DMS53 treated with DMSO at 0.1 percent for 48 hours (cell line): ENCODE results near the gene PDE10A.

Source experiments
- DNase-seq: peaks from one replicate; lab custom pipeline; 2025; ENCODE audit not compliant: unreplicated experiment; lab: John Stamatoyannopoulos, UW

The PDE10A gene

GRCh38 chr6:165300422-165300936, 362.6 kb downstream of the PDE10A start:
- DNase-seq: no peak

DNA sequence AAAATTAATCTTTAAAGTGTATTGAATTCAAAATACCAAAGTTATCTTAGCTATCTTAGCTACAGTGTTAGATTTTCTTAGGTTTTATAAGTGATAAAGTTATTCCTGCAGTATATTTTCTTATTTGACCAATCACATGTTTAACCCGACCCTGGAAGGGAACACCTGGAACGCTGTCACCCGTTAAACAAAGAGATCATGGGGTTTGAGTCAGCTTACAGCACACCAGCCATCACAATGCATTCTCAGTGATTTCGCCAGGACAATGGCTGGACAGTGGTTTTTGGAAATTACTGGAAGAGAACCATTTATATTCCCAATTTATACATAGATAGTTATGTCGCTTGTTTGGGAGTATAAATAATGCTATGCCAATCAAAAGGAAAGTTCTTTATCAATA, 364.2 kb downstream of the PDE10A start:
- no peak for DNase-seq

GRCh38 chr6:165298402-165298801, 364.6 kb downstream of the PDE10A start:
- no peak for DNase-seq

DNA sequence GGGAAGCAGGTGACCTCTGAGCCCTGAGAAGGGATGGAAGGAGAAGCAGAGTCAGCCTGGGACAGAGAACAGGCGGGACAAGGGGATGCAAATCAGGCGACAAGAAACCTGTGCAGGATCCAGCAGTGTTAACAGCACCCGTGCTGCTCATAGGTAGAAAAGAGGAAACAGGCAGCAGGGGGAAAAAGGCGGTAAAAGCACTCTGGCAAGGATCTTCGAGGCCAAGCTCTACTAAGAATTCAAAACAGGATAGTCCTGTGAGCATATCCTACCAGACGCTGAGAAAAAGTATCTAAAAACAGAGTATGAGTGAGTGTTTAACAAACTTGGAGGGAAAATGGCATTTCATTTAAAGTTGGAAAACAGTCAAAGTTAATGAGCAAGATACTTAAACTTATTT, 370.4 kb downstream of the PDE10A start:
- DNase-seq: no peak
